NCI-H510A treated with DMSO at 0.1 percent for 48 hours (cell line): ENCODE measurements around the gene NXPH4.

Experiments
- DNase-seq: peaks from one replicate; lab custom pipeline; 2025; lab: John Stamatoyannopoulos, UW

Gene NXPH4

DNA sequence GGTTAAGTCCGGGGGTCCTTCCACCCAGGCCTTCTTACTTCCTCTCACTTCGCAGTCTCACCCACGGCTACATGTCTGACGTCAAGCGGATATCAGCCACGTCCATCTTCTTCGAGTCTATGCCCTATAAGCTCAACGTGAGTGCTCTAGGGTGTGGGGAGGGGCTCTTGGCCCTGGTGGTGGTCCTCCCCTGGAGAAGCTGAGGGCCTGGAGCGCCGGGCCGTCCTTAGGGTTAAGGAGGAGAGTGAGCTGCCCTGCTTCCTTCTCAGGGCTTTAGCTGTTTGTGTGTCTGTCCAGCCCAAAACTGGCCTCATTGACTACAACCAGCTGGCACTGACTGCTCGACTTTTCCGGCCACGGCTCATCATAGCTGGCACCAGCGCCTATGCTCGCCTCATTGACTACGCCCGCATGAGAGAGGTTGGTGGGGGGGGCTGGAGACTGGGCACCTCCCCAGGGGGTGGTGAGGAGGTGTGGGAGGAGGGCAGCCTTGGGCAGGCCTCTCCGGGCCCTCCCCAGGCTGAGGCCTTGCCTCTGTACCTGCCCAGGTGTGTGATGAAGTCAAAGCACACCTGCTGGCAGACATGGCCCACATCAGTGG, 15.7 kb downstream of the NXPH4 start:
- DNase-seq = no peak

DNA sequence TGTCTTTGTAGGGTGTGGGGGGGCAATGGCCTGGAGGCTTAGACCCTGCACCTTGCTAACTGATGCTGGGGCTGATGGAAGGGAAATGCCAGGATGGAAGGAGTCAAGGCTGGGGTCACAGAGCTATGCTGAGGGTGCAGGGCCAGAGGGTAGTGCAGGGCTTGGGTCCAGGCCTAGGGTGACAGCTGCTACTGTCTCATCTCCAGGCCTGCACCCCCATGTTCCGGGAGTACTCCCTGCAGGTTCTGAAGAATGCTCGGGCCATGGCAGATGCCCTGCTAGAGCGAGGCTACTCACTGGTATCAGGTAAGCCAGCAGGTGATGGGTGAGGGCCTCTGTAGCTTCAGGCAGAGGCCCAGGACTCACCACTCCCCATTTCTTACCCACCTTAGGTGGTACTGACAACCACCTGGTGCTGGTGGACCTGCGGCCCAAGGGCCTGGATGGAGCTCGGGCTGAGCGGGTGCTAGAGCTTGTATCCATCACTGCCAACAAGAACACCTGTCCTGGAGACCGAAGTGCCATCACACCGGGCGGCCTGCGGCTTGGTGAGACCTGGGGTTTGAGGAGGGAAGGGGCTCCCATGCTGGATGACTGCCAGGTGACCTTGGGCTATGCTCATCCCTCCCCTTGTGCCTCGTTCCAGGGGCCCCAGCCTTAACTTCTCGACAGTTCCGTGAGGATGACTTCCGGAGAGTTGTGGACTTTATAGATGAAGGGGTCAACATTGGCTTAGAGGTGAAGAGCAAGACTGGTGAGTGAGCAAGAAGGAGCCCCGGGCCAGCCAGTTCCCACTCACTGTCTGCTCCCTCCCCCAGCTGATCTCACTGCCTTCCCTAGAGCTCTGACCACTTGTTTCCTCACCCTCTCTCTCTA, 17.0 kb downstream of the NXPH4 start:
- no peak for DNase-seq

DNA sequence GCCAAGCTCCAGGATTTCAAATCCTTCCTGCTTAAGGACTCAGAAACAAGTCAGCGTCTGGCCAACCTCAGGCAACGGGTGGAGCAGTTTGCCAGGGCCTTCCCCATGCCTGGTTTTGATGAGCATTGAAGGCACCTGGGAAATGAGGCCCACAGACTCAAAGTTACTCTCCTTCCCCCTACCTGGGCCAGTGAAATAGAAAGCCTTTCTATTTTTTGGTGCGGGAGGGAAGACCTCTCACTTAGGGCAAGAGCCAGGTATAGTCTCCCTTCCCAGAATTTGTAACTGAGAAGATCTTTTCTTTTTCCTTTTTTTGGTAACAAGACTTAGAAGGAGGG, 17.6 kb downstream of the NXPH4 start:
- no peak for DNase-seq

GRCh38 chr12:57234571-57235016, 18.0 kb downstream of the NXPH4 start:
- DNase-seq = no peak

DNA sequence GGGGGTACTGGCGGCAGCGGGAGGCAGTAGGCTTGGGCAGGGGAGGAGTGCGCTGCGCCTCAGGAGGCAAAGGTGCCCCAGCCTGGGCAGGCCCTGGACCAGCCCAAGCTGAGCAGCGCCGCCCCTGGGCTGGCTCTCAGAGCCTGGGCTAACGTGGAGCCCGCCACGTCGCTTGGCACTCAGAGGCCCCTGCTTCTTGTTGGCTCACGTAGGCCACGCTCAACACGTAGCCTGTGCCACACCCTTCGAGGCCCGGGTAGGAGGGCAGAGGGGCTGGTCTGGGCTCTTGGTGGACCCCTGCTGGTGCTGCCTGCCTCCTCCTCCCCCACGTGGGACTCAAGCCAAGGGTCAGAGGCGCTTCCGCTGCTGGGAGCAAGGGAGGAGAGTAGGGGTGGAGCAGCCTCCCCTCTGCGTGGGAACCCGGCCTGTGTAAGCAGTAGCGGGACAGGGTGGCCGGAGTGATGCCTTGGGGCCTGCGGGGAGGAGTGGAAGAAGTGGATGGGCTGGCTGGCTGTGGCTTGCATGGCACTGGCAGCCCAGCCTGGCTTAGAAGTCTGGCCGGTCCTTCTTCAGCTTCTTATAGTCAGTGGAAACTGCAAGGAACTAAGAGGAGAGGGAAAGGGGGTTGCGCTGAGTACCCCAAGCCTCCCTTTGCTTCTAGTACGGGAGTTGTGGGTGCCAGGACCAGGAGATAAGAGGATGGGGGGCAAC, 18.6 kb downstream of the NXPH4 start:
- no peak for DNase-seq

DNA sequence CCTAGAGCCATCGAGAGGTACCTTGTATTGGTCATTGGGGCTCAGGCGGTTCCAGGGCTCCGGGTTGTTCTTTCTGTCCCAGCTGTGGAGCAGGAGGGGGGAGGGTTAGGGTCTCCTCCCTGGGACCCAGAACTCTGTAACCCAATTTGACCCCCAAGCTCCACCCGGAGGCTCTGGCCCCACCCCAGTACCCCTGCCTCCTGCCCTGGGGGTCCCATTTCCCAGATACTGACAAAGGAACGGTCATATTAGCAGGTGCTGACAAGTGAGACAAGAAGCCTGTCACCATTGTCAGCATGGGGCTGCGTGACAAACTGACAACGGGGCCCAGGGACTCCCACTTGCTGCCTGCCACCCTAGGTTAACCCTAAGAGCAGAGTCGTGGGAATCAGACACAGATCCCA, 19.1 kb downstream of the NXPH4 start:
- no peak for DNase-seq

GRCh38 chr12:57236201-57236924, 19.8 kb downstream of the NXPH4 start:
- no peak for DNase-seq

GRCh38 chr12:57236925-57237595, 20.5 kb downstream of the NXPH4 start:
- no peak for DNase-seq

GRCh38 chr12:57237596-57237931, 21.0 kb downstream of the NXPH4 start:
- DNase-seq = peak; percentile 73

DNA sequence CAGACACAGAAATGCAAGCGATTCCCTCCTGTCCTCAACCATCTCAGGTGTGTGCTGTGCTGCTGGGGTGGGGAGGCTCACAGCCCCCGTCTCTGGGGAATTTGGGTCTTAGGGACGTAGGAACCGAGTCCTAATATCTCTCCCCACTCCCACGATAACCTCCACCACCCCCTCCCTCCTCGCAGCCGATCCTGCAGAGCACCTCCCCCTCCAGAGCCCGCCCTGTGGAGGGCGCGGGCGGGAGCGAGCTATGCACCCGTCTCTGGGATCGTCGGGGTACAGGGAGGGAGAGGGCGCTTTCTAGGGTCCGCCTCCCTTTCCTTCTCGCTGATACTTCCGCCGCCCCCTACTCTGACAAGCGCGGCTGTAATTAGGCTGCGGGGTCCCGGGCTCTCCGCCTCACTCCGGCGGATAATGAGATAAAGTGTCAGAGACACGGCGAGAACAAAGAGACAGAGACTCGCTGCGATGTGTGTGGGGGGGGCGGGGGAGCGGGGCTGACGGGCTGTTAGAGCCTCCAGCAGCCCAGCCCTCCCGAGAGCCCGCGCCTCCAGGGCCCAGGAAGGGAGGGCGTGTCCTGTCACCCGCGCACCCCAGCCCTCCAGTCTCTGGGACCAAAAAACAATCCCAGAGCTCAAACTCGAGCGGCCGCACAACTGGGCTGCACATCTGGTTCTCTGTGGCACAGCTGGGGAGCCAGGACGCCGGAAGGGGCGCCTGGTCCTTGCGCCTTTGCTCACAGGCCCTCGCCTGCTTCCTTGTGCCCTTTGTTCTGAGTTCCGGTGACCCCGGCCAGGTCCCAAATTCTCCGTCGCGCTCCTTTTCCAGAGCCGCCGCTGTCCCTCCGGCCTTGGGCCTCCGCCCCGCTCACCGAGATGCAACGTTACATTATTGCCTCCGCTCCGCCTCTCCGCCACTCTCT, 21.6 kb downstream of the NXPH4 start:
- DNase-seq = peak; percentile 73

- DNase-seq = peak; percentile 81
These were observed 22.4 kb downstream of the NXPH4 start for GRCh38 chr12:57238854-57239554.

GRCh38 chr12:57239587-57240065, 23.0 kb downstream of the NXPH4 start:
- DNase-seq = peak; percentile 38

- DNase-seq = peak; percentile 73
These were observed 23.7 kb downstream of the NXPH4 start for GRCh38 chr12:57240066-57240921.

- DNase-seq = no peak
These were observed 24.4 kb downstream of the NXPH4 start for GRCh38 chr12:57240926-57241401.

GRCh38 chr12:57241402-57242310, 25.1 kb downstream of the NXPH4 start:
- DNase-seq = no peak

DNA sequence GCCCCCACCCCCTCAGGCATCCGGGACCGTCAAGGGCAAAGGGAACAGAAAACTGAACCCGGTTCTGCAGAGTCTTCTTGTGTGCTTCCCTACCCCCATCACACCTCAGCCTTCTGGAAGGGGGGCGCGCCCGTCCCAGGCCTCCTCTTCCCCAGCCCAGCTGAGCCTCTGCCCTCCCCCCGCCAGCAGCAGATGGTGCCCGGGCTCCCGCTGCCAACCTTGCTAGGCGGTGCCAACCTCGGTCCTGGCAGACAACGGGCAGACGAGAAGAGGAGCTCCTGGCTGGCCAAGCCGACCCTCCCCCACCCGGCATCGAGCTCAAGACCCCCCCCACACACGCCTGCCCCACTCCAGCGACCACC, 25.7 kb downstream of the NXPH4 start:
- no peak for DNase-seq

- peak; percentile 90 for DNase-seq
These were observed 26.3 kb downstream of the NXPH4 start for GRCh38 chr12:57242691-57243454.
